ENCODE data around the gene WDR43. TPM values are rescaled to one million over a fixed set of nuclear protein-coding genes. Genes with fewer than 3 reads are reported as not detected.
A peak's percentile ranks its signal among the peaks of the same experiment; 100 is the strongest.
"Not testable (repeated sequence)": the region's sequence is repeated elsewhere in the genome, so short reads cannot be mapped to it uniquely, and the experiment has no call there.

WDR43 gene
- total RNA-seq, 1 donor = 131 TPM

GRCh38 chr2:28974252-28974651, 79.8 kb downstream of the WDR43 start:
- DNase-seq (ENCODE audit: low read depth) = no peak
- no peak overlapping the region for H3K4me3 ChIP-seq (ENCODE audit: low read depth, low read length)
- no peak for TF ChIP-seq CTCF (IDR thresholded peaks at IDR 0.05; ENCODE audit: insufficient read depth, low read depth, low read length)

- H3K4me3 ChIP-seq (ENCODE audit: low read depth, low read length) = no peak overlapping the region
- peak; percentile 23 for DNase-seq (ENCODE audit: low read depth)
- no peak for TF ChIP-seq CTCF (IDR thresholded peaks at IDR 0.05; ENCODE audit: insufficient read depth, low read depth, low read length)
These were observed 81.2 kb downstream of the WDR43 start for GRCh38 chr2:28975671-28976070.

GRCh38 chr2:28976584-28976983, 82.1 kb downstream of the WDR43 start:
- peak; percentile 67 for DNase-seq (ENCODE audit: low read depth)
- H3K4me3 ChIP-seq (ENCODE audit: low read depth, low read length) = no peak overlapping the region
- TF ChIP-seq CTCF (IDR thresholded peaks at IDR 0.05; ENCODE audit: insufficient read depth, low read depth, low read length) = no peak

GRCh38 chr2:28977176-28977875, 82.9 kb downstream of the WDR43 start:
- no peak overlapping the region for H3K4me3 ChIP-seq (ENCODE audit: low read depth, low read length)
- DNase-seq (ENCODE audit: low read depth) = no peak
- no peak for TF ChIP-seq CTCF (IDR thresholded peaks at IDR 0.05; ENCODE audit: insufficient read depth, low read depth, low read length)

GRCh38 chr2:28978001-28978400, 83.5 kb downstream of the WDR43 start:
- H3K4me3 ChIP-seq (ENCODE audit: low read depth, low read length); DNase-seq (ENCODE audit: low read depth): not testable (repeated sequence)

- no peak overlapping the region for H3K4me3 ChIP-seq (ENCODE audit: low read depth, low read length)
- TF ChIP-seq CTCF (IDR thresholded peaks at IDR 0.05; ENCODE audit: insufficient read depth, low read depth, low read length) = no peak
- no peak for DNase-seq (ENCODE audit: low read depth)
These were observed 84.1 kb downstream of the WDR43 start for GRCh38 chr2:28978606-28979005.

GRCh38 chr2:28979041-28979440, 84.6 kb downstream of the WDR43 start:
- TF ChIP-seq CTCF (IDR thresholded peaks at IDR 0.05; ENCODE audit: insufficient read depth, low read depth, low read length) = no peak
- no peak for DNase-seq (ENCODE audit: low read depth)

More at GRCh38 chr2:28979041-28979440, 84.6 kb downstream of the WDR43 start:
- no peak overlapping the region for H3K4me3 ChIP-seq (ENCODE audit: low read depth, low read length)
